Epithelial cell of proximal tubule (primary cell): ENCODE results near the gene CHGA. TPM values are rescaled to one million over a fixed set of nuclear protein-coding genes. Genes with fewer than 3 reads are reported as not detected.

Source experiments
- DNase-seq: peaks from one replicate; pipeline ENCODE4 v3.0.0-alpha.2; 2011; ENCODE audit warnings: low read depth
- H3K4me3 ChIP-seq: 2 replicates; pipeline ENCODE4 v1.5.1; 2011; ENCODE audit warnings: low read depth, mild to moderate bottlenecking, low read length
- CTCF ChIP-seq: conservative IDR thresholded peaks from 2 replicates; pipeline ENCODE4 v1.5.1; 2012; ENCODE audit warnings: low read depth, mild to moderate bottlenecking, low read length
- total RNA-seq: library from RNA; depleted of rRNA; stranded (reverse); fragments of >200 nt; gene quantifications from 2 replicates; pipeline ENCODE4 v1.2.3, GENCODE V29; 2015

CHGA gene
- total RNA-seq, 1 donor from 2014 or later = not detected

DNA sequence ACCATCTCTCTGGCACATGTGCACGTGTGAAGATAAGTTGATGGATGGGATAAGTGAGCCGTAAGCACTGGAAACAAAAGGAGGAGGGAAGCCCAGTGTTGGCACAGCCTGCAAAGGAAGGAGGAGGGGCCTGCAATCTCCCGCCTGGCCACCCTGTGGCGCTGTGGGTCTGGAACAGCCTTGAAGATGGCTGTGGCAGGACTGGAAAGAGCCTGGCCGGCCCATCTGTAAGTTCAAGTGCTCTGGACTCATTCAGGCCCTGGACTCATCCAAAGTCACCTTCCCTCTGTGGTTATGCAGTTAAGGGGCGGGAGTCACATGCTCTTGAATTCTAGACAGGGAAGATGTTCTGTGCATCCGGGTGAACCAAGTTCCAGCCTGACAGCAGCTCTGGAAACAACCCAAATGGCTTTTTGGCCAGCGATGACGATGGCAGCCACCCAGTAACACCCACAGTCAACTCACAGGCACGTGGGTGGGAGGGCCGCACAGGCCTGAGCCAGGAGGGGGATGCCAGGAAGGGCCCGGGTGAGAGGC lies 50.4 kb downstream of the CHGA start:
- H3K4me3 ChIP-seq = no peak overlapping the region
- DNase-seq = peak; percentile 39
- peak; percentile 90 for TF ChIP-seq CTCF

DNA sequence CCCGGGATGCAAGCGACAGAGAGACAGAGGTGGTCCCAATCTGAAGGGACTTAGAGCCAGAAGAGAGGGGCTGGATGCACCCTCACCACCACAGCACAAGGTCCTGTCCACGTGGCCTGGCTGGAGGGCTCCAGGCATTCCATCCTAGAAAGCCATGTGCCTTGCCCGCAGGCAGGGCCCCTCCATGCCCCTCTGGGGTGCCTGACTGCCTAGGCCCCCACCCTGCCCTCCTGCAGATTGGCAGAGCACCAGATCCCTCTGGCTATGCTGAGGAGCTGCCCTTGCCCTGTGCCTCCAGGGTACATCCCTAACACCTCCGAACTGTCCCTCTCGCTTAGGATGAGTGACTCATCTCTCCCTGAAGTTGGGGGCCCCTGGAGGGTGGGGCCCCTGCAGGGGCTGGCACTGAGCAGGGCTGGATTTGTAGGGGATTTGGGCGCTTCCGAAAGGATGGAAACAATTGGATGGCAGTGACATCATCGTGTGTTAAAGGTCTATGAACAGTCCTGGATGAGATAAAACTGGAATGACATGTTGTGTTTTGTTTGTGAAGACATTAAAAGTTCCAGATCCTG lies 50.9 kb downstream of the CHGA start:
- H3K4me3 ChIP-seq = no peak overlapping the region
- no peak for TF ChIP-seq CTCF
- no peak for DNase-seq

GRCh38 chr14:92974541-92975345 lies 51.8 kb downstream of the CHGA start:
- DNase-seq = no peak
- TF ChIP-seq CTCF = no peak
- no peak overlapping the region for H3K4me3 ChIP-seq

DNA sequence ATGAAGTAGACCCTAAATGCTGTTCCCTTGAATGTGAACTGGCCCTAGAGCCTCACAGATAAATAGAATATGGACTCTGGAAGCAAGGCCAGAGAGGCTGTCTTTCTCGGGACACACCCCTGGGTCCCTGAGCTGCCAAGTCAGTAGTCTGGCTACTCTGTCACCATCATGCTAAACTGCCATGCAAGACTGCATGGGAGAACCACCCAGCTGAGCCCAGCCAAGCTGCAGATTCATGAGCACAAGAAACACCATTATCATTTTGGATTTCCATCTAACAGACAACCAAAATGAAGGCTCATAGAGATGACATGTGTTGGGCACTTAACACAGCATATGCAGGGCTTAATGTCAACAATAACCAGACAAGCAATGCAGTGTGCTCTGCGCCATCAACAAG lies 53.3 kb downstream of the CHGA start:
- H3K4me3 ChIP-seq = no peak overlapping the region
- no peak for DNase-seq
- no peak for TF ChIP-seq CTCF

- no peak for TF ChIP-seq CTCF
- no peak for DNase-seq
- H3K4me3 ChIP-seq = no peak overlapping the region
Observed at GRCh38 chr14:92978229-92979021, 55.5 kb downstream of the CHGA start.

GRCh38 chr14:92980866-92981265 lies 57.9 kb downstream of the CHGA start:
- H3K4me3 ChIP-seq = no peak overlapping the region
- no peak for TF ChIP-seq CTCF
- DNase-seq = no peak
